SU-DHL-6 (cell line): ENCODE measurements around the gene MX2.
"Not testable (repeated sequence)": the region's sequence is repeated elsewhere in the genome, so short reads cannot be mapped to it uniquely, and the experiment has no call there.

Source experiments
- H2AFZ ChIP-seq: fragments of 200-600 bp; sonication (generic); 2 replicates; pipeline ENCODE4 v1.6.1; 2014; ENCODE audit warnings: low read depth, mild to moderate bottlenecking, moderate library complexity, mixed read lengths, antibody characterized with exemption, low read length; ENCODE audit not compliant: severe bottlenecking
- H3F3A ChIP-seq: fragments of 200-600 bp; shearing (Covaris generic); 2 replicates; pipeline ENCODE4 v1.6.0; 2016; ENCODE audit warnings: antibody characterized with exemption, mild to moderate bottlenecking; ENCODE audit not compliant: insufficient read depth
- H3K27ac ChIP-seq: fragments of 200-600 bp; sonication (generic); 2 replicates; pipeline ENCODE4 v1.5.1; 2016; ENCODE audit warnings: low read depth, mild to moderate bottlenecking, low read length, moderate library complexity, mixed read lengths
- H3K27me3 ChIP-seq: fragments of 200-600 bp; sonication (generic), shearing (Covaris generic); 2 replicates; pipeline ENCODE4 v1.6.0; 2014; ENCODE audit warnings: mild to moderate bottlenecking, low read length
- H3K36me3 ChIP-seq: fragments of 200-600 bp; sonication (generic); 2 replicates; pipeline ENCODE4 v1.6.1; 2014; ENCODE audit warnings: mild to moderate bottlenecking, low read length, mixed read lengths
- H3K4me2 ChIP-seq: fragments of 300-600, 200-600 bp; shearing (Covaris generic), sonication (generic); 2 replicates; pipeline ENCODE4 v1.6.0; 2014; ENCODE audit warnings: low read length, low read depth, mild to moderate bottlenecking; ENCODE audit not compliant: poor library complexity, severe bottlenecking
- H3K4me3 ChIP-seq: fragments of 200-600 bp; sonication (generic); 2 replicates; pipeline ENCODE4 v1.5.1; 2014; ENCODE audit warnings: antibody characterized with exemption, low read length, mild to moderate bottlenecking, mixed read lengths; ENCODE audit not compliant: insufficient read depth, poor library complexity, severe bottlenecking
- H3K79me2 ChIP-seq: fragments of 200-600 bp; sonication (generic); 2 replicates; pipeline ENCODE4 v1.6.1; 2014; ENCODE audit warnings: mild to moderate bottlenecking, low read length, moderate library complexity; ENCODE audit not compliant: insufficient read depth
- H3K9ac ChIP-seq: fragments of 200-600 bp; sonication (generic); 2 replicates; pipeline ENCODE4 v1.7.0; 2014; ENCODE audit warnings: mild to moderate bottlenecking, low read length
- H3K9me2 ChIP-seq: fragments of 200-600 bp; sonication (generic); replicated peaks from 2 replicates; pipeline ENCODE4 v1.6.1; 2014; ENCODE audit warnings: low read length; ENCODE audit not compliant: insufficient read depth
- H3K9me3 ChIP-seq: fragments of 200-600 bp; sonication (generic); 2 replicates; pipeline ENCODE4 v1.6.1; 2014; ENCODE audit warnings: low read length, mixed read lengths; ENCODE audit not compliant: insufficient read depth
- H4K20me1 ChIP-seq: fragments of 200-600 bp; sonication (generic); 2 replicates; pipeline ENCODE4 v1.6.1; 2014; ENCODE audit warnings: low read depth, mild to moderate bottlenecking, antibody characterized with exemption, low read length, moderate library complexity, mixed read lengths
- CTCF ChIP-seq: fragments of 200-600 bp; sonication (generic); IDR thresholded peaks from one replicate; pipeline ENCODE4 v1.5.1; 2017; ENCODE audit warnings: antibody characterized with exemption, mild to moderate bottlenecking, low read length, moderate library complexity; ENCODE audit not compliant: insufficient read depth, poor library complexity, severe bottlenecking
- EZH2phosphoT487 ChIP-seq: fragments of 200-600 bp; sonication (generic), shearing (Covaris generic); conservative IDR thresholded peaks from 2 replicates; pipeline ENCODE4 v1.6.1; 2018; ENCODE audit warnings: mild to moderate bottlenecking, antibody characterized with exemption, low read length, moderate library complexity, mixed read lengths

MX2 gene

GRCh38 chr21:41357546-41357945 is 4.3 kb upstream of the MX2 start:
- Histone ChIP-seq H3K36me3 (no peaks in the 10 kb centered on the region), H3K9ac (no peak overlapping the region), H3K4me3 (no peak overlapping the region), H4K20me1 (no peaks in the 10 kb centered on the region), H3K9me3 (no peaks in the 10 kb centered on the region), H3K27ac (no peak overlapping the region), H2AFZ (no peak overlapping the region), H3K27me3 (no peaks in the 10 kb centered on the region), H3F3A (no peaks in the 10 kb centered on the region), H3K9me2 (no peaks in the 10 kb centered on the region), H3K79me2 (no peaks in the 10 kb centered on the region), H3K4me2 (no peak overlapping the region)
- TF ChIP-seq CTCF (no peak), EZH2phosphoT487 (no peak)

- H3K27me3 ChIP-seq: no peaks in the 10 kb centered on the region
- no peaks in the 10 kb centered on the region for H4K20me1 ChIP-seq
- H3K27ac ChIP-seq: no peak overlapping the region
- H3K9me2 ChIP-seq: no peaks in the 10 kb centered on the region
- no peak for TF ChIP-seq CTCF
- no peak for TF ChIP-seq EZH2phosphoT487
- H3K4me2 ChIP-seq: no peak overlapping the region
- no peaks in the 10 kb centered on the region for H3K9me3 ChIP-seq
- H2AFZ ChIP-seq: no peak overlapping the region
- H3K36me3 ChIP-seq: no peaks in the 10 kb centered on the region
- H3F3A ChIP-seq: no peaks in the 10 kb centered on the region
- H3K4me3 ChIP-seq: no peak overlapping the region
- no peak overlapping the region for H3K9ac ChIP-seq
- H3K79me2 ChIP-seq: no peaks in the 10 kb centered on the region
Observed at GRCh38 chr21:41358193-41359166, 3.3 kb upstream of the MX2 start.

- Histone ChIP-seq H4K20me1 (no peaks in the 10 kb centered on the region), H3K36me3 (no peaks in the 10 kb centered on the region), H3K27ac (no peak overlapping the region), H3F3A (no peaks in the 10 kb centered on the region), H3K79me2 (no peaks in the 10 kb centered on the region), H3K9me3 (no peaks in the 10 kb centered on the region), H2AFZ (no peak overlapping the region), H3K9ac (no peak overlapping the region), H3K27me3 (no peaks in the 10 kb centered on the region), H3K4me2 (no peak overlapping the region), H3K9me2 (no peaks in the 10 kb centered on the region), H3K4me3 (no peak overlapping the region)
- TF ChIP-seq CTCF: no peak
- no peak for TF ChIP-seq EZH2phosphoT487
Observed at GRCh38 chr21:41359286-41359685, 2.5 kb upstream of the MX2 start.

GRCh38 chr21:41359754-41360071 is 2.1 kb upstream of the MX2 start:
- not testable (repeated sequence) for H3K4me3 ChIP-seq, H3K9me3 ChIP-seq, H3F3A ChIP-seq, H3K9me2 ChIP-seq, H3K4me2 ChIP-seq, H3K79me2 ChIP-seq, H3K27me3 ChIP-seq, H4K20me1 ChIP-seq, H3K36me3 ChIP-seq, H3K27ac ChIP-seq, H3K9ac ChIP-seq, H2AFZ ChIP-seq
